Vagina (tissue), 2 donors: ENCODE results near the gene CMSS1. TPM values are rescaled to one million over a fixed set of nuclear protein-coding genes. Genes with fewer than 3 reads are reported as not detected.

Experiments used
- DNase-seq, 2 donors: peaks; one replicate each; pipeline ENCODE4 v3.0.0-alpha.2; 2017; ENCODE audit errors: extremely low spot score in 2 of 2
- H3K27ac ChIP-seq: fragments of 200-600 bp; sonication (generic); one replicate; pipeline ENCODE4 v1.5.1; 2019
- H3K27me3 ChIP-seq: fragments of 200-600 bp; sonication (generic); one replicate; pipeline ENCODE4 v1.5.1; 2019
- H3K36me3 ChIP-seq, 2 donors: fragments of 200-600 bp; sonication (generic); one replicate each; pipeline ENCODE4 v1.5.1; 2017 to 2019
- H3K4me1 ChIP-seq: fragments of 200-600 bp; sonication (generic); one replicate; pipeline ENCODE4 v1.5.1; 2019
- H3K4me3 ChIP-seq, 2 donors: fragments of 200-600 bp; sonication (generic); 1 replicate in 1 of 2; 2 replicates in 1 of 2; pipeline ENCODE4 v1.5.1; 2016 to 2019
- H3K9me3 ChIP-seq: fragments of 200-600 bp; sonication (generic); one replicate; pipeline ENCODE4 v1.5.1; 2019
- POLR2A ChIP-seq, 2 donors: fragments of 450-650 bp; IDR thresholded peaks; one replicate each; pipeline ENCODE4 v1.6.1; 2017; ENCODE audit warnings: antibody characterized with exemption in 2 of 2, mild to moderate bottlenecking in 2 of 2, moderate library complexity in 2 of 2
- POLR2AphosphoS5 ChIP-seq, 2 donors: sonication (generic); formaldehyde crosslinking; IDR thresholded peaks; one replicate each; pipeline ENCODE4 v1.9.0; 2017; ENCODE audit warnings: antibody characterized with exemption in 2 of 2, mild to moderate bottlenecking in 2 of 2, low read depth in 1 of 2; ENCODE audit not compliant: insufficient read depth in 1 of 2
- intact Hi-C: fragments of 100-400 bp; cut with DNase I; formaldehyde crosslinking; loops from one replicate; pipeline ENCODE4 v1.15.1; 2023
- total RNA-seq: library from RNA; depleted of rRNA; stranded (reverse); fragments of >200 nt; gene quantifications from one replicate; pipeline ENCODE4 v1.2.3, GENCODE V29; 2016
- TF ChIP-seq, protein P1 (sequence below), 3 experiments: fragments of 450-650 bp in 2 of 3; fragments of 200-600 bp in 1 of 3; sonication (generic) in 1 of 3; IDR thresholded peaks; one replicate each; pipeline ENCODE4 v1.5.1; 2017 to 2019; ENCODE audit warnings: antibody characterized with exemption in 3 of 3, mild to moderate bottlenecking in 2 of 3, moderate library complexity in 2 of 3

CMSS1 gene
- total RNA-seq, 1 donor from 2014 or later = 21.4 TPM

DNA sequence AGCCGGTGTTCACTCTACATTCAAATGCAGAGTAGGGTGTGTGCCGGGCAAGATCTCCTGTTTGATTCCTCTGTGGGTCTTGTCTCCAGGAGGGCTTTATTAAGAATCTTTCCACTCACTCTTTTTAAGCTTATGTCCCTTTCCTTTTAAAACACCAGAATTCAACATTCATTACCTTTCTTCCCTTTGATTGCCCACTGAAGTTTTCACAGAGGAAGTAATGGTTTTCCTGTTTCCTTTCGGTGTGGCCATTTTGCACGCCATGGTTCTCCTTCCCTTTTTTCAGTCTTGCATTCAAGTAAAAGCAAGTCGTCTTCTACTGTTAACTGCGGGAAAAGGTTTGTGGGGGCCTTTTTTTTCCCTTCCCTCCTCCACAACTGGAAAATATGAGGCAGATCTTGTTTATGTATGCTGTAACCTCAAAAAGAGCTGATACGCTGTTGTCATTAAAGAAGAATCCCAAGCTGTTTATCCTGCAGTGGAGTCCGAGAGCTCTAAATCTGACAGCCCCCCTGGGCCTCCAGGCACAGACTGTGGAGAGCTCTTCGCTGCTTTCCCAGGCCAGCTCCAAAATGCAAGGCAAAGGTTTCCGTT is 256.1 kb downstream of the CMSS1 start:
- no peaks in the 10 kb centered on the region for H3K27me3 ChIP-seq
- no peak overlapping the region for H3K4me3 ChIP-seq
- DNase-seq = no peak
- no peak for TF ChIP-seq POLR2A (IDR thresholded peaks at IDR 0.05)
- no peak for TF ChIP-seq POLR2AphosphoS5 (IDR thresholded peaks at IDR 0.05; ENCODE audit: insufficient read depth in 1 of 2, low read depth in 1 of 2)
- TF ChIP-seq, protein P1, sequence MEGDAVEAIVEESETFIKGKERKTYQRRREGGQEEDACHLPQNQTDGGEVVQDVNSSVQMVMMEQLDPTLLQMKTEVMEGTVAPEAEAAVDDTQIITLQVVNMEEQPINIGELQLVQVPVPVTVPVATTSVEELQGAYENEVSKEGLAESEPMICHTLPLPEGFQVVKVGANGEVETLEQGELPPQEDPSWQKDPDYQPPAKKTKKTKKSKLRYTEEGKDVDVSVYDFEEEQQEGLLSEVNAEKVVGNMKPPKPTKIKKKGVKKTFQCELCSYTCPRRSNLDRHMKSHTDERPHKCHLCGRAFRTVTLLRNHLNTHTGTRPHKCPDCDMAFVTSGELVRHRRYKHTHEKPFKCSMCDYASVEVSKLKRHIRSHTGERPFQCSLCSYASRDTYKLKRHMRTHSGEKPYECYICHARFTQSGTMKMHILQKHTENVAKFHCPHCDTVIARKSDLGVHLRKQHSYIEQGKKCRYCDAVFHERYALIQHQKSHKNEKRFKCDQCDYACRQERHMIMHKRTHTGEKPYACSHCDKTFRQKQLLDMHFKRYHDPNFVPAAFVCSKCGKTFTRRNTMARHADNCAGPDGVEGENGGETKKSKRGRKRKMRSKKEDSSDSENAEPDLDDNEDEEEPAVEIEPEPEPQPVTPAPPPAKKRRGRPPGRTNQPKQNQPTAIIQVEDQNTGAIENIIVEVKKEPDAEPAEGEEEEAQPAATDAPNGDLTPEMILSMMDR (IDR thresholded peaks at IDR 0.05) = no peak
- no peaks in the 10 kb centered on the region for H3K36me3 ChIP-seq
- intact Hi-C loops = no loop called here
- H3K9me3 ChIP-seq = no peaks in the 10 kb centered on the region
- H3K27ac ChIP-seq = peak overlapping the region; percentile 55
- H3K4me1 ChIP-seq = peaks cover 35% of the 10 kb centered on the region

DNA sequence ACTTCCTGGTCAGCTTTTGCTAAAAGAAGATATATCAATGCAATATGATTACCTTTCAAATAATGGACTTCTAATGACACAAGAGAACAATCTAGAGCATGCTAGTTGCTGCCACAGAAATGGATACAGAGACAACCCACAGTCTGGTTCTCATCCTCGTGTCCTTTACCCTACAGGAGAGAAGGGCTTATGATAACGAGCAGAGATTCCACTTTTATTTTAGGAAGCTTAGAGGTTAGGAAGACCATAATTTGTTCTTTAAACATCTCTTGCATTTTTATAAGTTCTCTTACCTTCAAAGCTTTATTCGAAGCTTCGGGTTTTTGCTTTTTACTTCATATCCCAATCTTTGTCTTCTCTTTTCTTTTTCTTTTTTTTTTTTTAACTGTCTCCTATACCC is 257.5 kb downstream of the CMSS1 start:
- Histone ChIP-seq H3K4me3 (no peak overlapping the region), H3K4me1 (peaks cover 21% of the 10 kb centered on the region), H3K9me3 (no peaks in the 10 kb centered on the region), H3K36me3 (no peaks in the 10 kb centered on the region), H3K27ac (no peak overlapping the region), H3K27me3 (no peaks in the 10 kb centered on the region)
- TF ChIP-seq POLR2A (IDR thresholded peaks at IDR 0.05) (no peak), POLR2AphosphoS5 (IDR thresholded peaks at IDR 0.05; ENCODE audit: insufficient read depth in 1 of 2, low read depth in 1 of 2) (no peak)
- TF ChIP-seq, protein P1 (IDR thresholded peaks at IDR 0.05) = no peak
- intact Hi-C loops = no loop called here
- no peak for DNase-seq

DNA sequence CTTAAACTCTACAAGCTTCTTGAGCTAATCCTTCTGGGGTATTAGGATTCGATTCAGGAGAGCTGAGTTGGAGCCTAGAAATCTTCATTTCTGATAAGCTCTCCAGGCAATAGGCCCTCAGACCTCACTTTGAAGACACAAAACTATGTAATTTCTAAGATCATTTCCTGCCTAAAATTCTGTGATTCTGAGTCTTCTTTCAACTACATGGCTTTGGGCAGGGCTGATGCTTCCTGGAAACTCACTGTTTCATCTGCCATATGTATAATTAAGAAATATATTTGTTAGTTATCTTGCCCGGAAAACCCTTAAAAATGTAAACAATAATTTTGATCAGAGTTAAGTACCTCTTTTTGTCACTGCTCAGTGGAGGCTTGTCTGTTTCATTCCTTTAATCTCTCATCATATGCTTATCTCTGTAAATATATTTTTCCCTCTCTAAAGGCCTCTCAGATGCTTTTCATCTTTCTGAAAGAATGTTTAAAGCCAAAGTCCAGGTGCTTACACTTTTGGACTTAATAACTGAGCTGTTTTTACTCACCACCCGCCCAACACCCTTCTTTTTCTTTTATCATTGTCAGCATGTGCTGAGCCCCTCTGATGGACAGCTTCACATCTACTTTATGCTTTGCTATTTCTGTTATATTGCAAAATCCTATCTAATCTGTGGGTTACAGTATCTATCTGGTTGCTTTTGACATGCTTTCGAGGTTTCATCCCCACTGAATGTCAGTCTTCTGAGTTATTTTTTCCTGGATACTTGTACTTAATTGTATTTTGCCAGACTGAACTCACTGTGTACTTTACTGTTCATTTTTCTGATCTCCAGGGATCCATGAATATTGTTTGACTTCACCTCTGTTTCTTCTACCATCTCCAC is 258.4 kb downstream of the CMSS1 start:
- intact Hi-C loops = no loop called here
- H3K36me3 ChIP-seq = no peaks in the 10 kb centered on the region
- no peak overlapping the region for H3K4me3 ChIP-seq
- TF ChIP-seq POLR2AphosphoS5 (IDR thresholded peaks at IDR 0.05; ENCODE audit: insufficient read depth in 1 of 2, low read depth in 1 of 2) = no peak
- no peak for TF ChIP-seq POLR2A (IDR thresholded peaks at IDR 0.05)
- TF ChIP-seq, protein P1 (IDR thresholded peaks at IDR 0.05) = no peak
- DNase-seq = no peak
- H3K4me1 ChIP-seq = peaks cover 16% of the 10 kb centered on the region
- no peaks in the 10 kb centered on the region for H3K27me3 ChIP-seq
- no peak overlapping the region for H3K27ac ChIP-seq
- H3K9me3 ChIP-seq = no peaks in the 10 kb centered on the region

DNA sequence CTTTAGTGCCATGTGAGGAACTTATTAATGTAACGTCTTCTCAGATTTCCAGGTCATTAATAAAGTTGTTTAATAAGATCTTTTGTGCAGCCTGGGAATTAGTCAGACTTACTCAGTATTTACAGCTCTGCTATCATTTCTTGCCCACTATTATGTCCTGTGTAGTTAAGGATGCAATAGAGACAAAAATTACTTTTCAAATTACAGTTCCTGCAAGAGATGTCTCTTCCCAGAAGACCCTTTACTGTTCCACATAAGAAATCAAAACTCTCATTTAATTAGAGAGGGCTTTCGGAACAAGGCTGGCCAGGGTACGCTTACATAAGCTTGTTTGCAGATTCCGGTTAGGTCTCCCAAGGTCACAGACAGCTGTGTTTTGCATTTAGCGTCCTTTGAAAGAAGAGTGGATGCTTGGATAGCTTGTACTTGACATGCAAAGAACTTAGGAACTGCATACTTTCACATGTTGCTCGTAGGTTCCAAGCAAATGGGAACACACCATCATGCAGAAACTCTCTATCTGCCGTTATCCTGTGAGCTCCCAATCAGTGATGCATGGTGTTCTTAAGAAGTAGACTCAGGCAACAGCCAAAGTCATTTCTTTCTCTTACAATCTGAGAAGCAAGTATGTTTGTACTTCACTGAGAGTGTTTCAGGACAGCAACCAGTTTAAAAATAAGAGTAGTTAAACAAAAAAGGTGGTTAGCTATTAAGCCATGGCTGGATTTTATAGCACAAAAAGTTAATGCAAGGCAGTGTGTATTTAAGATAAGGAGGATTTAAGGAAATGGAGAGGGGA is 259.3 kb downstream of the CMSS1 start:
- Histone ChIP-seq H3K4me3 (no peak overlapping the region), H3K27ac (no peak overlapping the region), H3K27me3 (no peaks in the 10 kb centered on the region), H3K4me1 (peaks cover 16% of the 10 kb centered on the region), H3K9me3 (no peaks in the 10 kb centered on the region), H3K36me3 (no peaks in the 10 kb centered on the region)
- TF ChIP-seq, protein P1 (IDR thresholded peaks at IDR 0.05) = no peak
- TF ChIP-seq POLR2A (IDR thresholded peaks at IDR 0.05) (no peak), POLR2AphosphoS5 (IDR thresholded peaks at IDR 0.05; ENCODE audit: insufficient read depth in 1 of 2, low read depth in 1 of 2) (no peak)
- no peak for DNase-seq
- intact Hi-C loops = no loop called here
